Epithelial cell of esophagus (primary cell): ENCODE data around the gene CARD8.

Experiments used
- DNase-seq: peaks from one replicate; pipeline ENCODE4 v3.0.0; 2010; ENCODE audit warnings: low read depth
- H3K4me3 ChIP-seq: 2 replicates; pipeline ENCODE4 v1.5.1; 2011; ENCODE audit warnings: mild to moderate bottlenecking, low read length, control low read depth
- TF ChIP-seq, protein P1 (sequence below): IDR thresholded peaks from 2 replicates; pipeline ENCODE4 v1.5.1; 2011; ENCODE audit warnings: low read depth, mild to moderate bottlenecking, low read length, control low read depth, inconsistent platforms; ENCODE audit not compliant: insufficient read depth; ENCODE audit errors: missing control alignments

The CARD8 gene

DNA sequence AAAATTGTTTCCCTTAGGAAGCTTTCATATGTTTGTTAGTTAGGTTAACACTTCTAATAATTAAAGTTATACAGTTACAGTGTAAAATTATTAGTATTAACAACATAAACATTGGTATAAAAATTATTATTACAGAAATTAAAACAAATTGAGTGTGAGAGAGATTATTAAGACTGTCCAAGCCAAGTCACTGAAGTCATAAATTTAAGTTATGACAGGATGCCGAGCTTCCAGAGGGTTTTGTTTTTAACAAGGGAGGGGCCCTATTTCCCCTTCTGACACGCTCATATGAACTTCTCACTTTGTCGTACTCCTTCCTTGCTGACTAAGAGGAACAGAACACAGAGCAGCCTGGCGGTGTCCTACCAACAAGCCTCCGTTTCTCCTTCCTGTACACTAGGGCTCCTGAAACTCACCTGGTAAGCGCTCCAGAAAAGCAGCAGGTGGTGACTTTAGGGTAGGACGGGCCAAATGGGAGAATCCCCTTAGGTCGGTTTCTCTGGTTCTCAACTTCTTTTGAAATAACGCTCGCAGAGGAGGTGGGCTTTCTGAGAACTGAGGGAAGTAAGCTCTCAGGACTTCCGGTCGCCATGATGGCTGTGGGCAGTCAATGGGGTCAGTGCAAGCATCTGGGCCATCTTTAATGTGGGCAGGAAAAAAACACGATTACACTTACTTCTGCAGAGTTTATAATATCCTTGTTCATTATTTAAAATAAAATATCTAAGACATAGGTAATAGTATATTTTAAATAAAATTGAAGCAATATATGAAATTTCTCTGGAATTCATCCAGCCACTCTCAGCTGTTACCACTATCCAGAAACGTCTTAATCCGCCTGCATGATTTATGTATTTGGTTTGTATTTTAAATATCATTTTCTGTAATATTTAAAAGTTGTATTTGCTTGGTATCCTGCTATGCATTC lies at the start of gene CARD8:
CARD8 (minus strand) TSS at position 537 of the 928 bp plus-strand sequence. CDS start 14,892 bp downstream, outside the sequence.
- DNase-seq, result peak; percentile 86
- H3K4me3 ChIP-seq, result peak within 1 kb of the TSS; percentile 78
- TF ChIP-seq, protein P1, sequence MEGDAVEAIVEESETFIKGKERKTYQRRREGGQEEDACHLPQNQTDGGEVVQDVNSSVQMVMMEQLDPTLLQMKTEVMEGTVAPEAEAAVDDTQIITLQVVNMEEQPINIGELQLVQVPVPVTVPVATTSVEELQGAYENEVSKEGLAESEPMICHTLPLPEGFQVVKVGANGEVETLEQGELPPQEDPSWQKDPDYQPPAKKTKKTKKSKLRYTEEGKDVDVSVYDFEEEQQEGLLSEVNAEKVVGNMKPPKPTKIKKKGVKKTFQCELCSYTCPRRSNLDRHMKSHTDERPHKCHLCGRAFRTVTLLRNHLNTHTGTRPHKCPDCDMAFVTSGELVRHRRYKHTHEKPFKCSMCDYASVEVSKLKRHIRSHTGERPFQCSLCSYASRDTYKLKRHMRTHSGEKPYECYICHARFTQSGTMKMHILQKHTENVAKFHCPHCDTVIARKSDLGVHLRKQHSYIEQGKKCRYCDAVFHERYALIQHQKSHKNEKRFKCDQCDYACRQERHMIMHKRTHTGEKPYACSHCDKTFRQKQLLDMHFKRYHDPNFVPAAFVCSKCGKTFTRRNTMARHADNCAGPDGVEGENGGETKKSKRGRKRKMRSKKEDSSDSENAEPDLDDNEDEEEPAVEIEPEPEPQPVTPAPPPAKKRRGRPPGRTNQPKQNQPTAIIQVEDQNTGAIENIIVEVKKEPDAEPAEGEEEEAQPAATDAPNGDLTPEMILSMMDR, result peak; percentile 34

DNA sequence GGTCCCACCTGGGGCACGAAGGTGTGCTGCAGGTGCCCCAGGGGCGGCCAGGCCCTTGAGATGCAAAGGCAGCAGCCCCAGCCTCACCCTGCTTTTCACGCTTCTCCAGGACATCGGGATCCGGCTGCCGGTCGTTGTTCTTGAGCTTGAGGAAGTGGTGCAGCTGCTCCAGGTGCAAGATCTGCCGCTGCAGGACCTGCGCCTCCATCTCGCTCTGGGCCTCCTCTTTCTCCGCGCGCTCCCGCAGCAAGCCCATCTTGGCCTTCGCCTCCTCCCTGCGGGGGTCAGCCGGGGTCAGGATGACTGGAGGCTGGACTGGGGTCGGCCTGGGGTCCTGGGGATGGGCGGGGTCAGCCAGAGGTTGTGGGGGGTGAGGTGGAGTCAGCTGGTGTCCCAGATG lies 48.2 kb upstream of the CARD8 start:
- no peak overlapping the region for H3K4me3 ChIP-seq
- DNase-seq, result no peak
- TF ChIP-seq, protein P1, result no peak

- TF ChIP-seq, protein P1, result no peak
- no peak overlapping the region for H3K4me3 ChIP-seq
- no peak for DNase-seq
Observed at GRCh38 chr19:48303367-48303766, 47.7 kb upstream of the CARD8 start.

DNA sequence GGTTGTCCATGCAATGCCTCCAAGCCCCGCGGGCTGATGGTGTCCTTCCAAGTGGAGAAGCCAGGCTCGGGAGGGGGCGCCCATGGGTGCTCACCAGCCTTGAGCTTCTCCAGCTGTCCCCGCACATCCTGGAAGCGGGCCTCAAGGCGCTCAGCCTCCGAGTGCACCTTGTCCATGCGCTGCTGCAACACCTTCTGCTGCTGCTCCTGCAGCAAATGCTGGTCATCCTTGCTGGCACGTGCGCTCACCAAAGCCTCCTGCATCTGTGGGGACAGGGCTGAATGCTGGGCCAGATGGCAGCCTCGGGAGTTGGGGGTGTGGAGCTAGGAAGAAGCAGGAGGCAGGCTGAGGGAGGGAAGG lies 46.9 kb upstream of the CARD8 start:
- H3K4me3 ChIP-seq, result no peak overlapping the region
- DNase-seq, result no peak
- TF ChIP-seq, protein P1, result no peak

DNA sequence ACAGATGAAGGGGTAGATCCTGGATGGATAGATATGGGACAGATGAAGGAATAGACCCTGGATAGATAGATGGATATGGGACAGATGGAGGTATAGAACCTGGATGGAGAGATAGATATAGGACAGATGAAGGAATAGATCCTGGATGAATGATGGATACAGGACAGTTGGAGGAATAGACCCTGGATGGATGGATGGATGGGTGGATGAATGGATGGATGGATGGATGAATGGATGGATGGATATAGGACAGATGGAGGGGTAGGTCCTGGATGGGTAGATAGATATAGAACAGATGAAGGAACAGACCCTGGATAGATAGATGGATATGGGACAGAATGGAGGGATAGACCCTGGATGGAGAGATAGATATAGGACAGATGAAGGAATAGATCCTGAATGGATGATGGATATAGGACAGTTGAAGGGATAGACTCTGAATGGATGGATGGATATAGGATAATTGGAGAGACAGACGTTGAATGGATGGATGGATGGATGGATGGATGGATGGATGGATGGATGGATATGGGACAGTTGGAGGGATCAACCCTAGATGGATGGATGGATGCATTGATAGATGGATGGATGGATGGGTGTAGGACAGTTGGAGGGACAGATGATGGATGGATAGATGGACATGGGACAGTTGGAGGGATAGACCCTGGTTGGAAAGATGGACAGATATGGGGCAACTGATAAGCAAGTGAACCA lies 46.3 kb upstream of the CARD8 start:
- no peak for DNase-seq
- TF ChIP-seq, protein P1, result no peak
- H3K4me3 ChIP-seq, result no peak overlapping the region

DNA sequence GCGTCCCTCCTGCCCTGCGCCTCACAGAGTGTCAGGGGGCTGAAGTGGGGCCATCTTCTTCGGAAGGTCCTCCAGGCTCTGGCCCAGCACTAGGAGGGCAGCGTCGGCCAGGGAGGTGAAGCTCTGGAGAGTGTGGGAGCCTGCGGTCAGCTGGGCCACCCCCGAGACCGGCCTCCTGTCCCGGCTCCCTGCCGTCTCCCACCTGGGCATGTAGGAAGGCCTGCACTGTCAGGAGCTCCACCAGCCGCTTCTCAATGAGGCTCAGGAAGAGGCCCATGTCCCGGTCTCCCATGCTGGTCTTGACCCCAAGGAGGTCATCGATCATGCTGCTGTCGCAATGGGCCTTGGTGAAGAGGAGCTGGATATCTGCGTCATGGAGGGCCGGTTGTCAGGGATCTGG lies 42.3 kb upstream of the CARD8 start:
- TF ChIP-seq, protein P1, result no peak
- DNase-seq, result no peak
- no peak overlapping the region for H3K4me3 ChIP-seq
